Neural progenitor cell (in vitro differentiated cells): ENCODE data around the gene ARHGAP26. TPM values are rescaled to one million over a fixed set of nuclear protein-coding genes. Genes with fewer than 3 reads are reported as not detected.
A peak's percentile ranks its signal among the peaks of the same experiment; 100 is the strongest.

ENCODE experiments used
- DNase-seq: peaks from one replicate; pipeline ENCODE4 v3.0.0-alpha.2; 2016; ENCODE audit warnings: low spot score
- H2AFZ ChIP-seq: fragments of 200-600 bp; sonication (generic); replicated peaks from 2 replicates; pipeline ENCODE4 v1.6.1; 2016; ENCODE audit warnings: antibody characterized with exemption
- H3F3A ChIP-seq: fragments of 200-600 bp; sonication (generic); 2 replicates; pipeline ENCODE4 v1.6.1; 2016; ENCODE audit warnings: antibody characterized with exemption, low read depth
- H3K27ac ChIP-seq: fragments of 200-600 bp; sonication (generic); 2 replicates; pipeline ENCODE4 v1.5.1; 2016; ENCODE audit warnings: mild to moderate bottlenecking
- H3K27me3 ChIP-seq: fragments of 200-600 bp; sonication (generic); 2 replicates; pipeline ENCODE4 v1.6.1; 2016; ENCODE audit warnings: mild to moderate bottlenecking, moderate library complexity
- H3K36me3 ChIP-seq: fragments of 200-600 bp; sonication (generic); 2 replicates; pipeline ENCODE4 v1.5.1; 2016
- H3K4me1 ChIP-seq: fragments of 200-600 bp; sonication (generic); 2 replicates; pipeline ENCODE4 v1.6.1; 2016; ENCODE audit warnings: mixed run types
- H3K4me2 ChIP-seq: fragments of 200-600 bp; sonication (generic); 2 replicates; pipeline ENCODE4 v1.6.1; 2016
- H3K4me3 ChIP-seq: fragments of 200-600 bp; sonication (generic); 2 replicates; pipeline ENCODE4 v1.5.1; 2016
- H3K79me2 ChIP-seq: fragments of 200-600 bp; sonication (generic); 2 replicates; pipeline ENCODE4 v1.6.1; 2016; ENCODE audit warnings: low read depth
- H3K9ac ChIP-seq: fragments of 200-600 bp; sonication (generic); 2 replicates; pipeline ENCODE4 v1.6.1; 2016
- H3K9me3 ChIP-seq: fragments of 200-600 bp; sonication (generic); 2 replicates; pipeline ENCODE4 v1.5.1; 2016; ENCODE audit warnings: low read depth
- H4K20me1 ChIP-seq: fragments of 200-600 bp; sonication (generic); 2 replicates; pipeline ENCODE4 v1.6.1; 2016; ENCODE audit warnings: low read depth
- H3K27ac Mint-ChIP-seq: 3 replicates; pipeline ENCODE4 v1.8.0; 2021; ENCODE audit warnings: mixed read lengths
- H3K27me3 Mint-ChIP-seq: 2 replicates; pipeline ENCODE4 v1.8.0; 2022; ENCODE audit warnings: low read depth, mild to moderate bottlenecking, inconsistent platforms, moderate library complexity, mixed read lengths; ENCODE audit not compliant: insufficient read depth
- H3K36me3 Mint-ChIP-seq: 3 replicates; pipeline ENCODE4 v1.8.0; 2021; ENCODE audit warnings: mixed read lengths
- H3K4me1 Mint-ChIP-seq: 3 replicates; pipeline ENCODE4 v1.8.0; 2021; ENCODE audit warnings: mixed read lengths
- H3K4me3 Mint-ChIP-seq: 3 replicates; pipeline ENCODE4 v1.8.0; 2021; ENCODE audit warnings: mild to moderate bottlenecking, moderate library complexity, mixed read lengths
- H3K9me3 Mint-ChIP-seq: 3 replicates; pipeline ENCODE4 v1.8.0; 2020; ENCODE audit warnings: mixed read lengths
- EZH2 ChIP-seq: fragments of 200-600 bp; sonication (generic); IDR thresholded peaks from 2 replicates; pipeline ENCODE4 v1.6.1; 2017; ENCODE audit warnings: antibody characterized with exemption, mild to moderate bottlenecking, moderate library complexity
- EZH2phosphoT487 ChIP-seq: fragments of 200-600 bp; sonication (generic); IDR thresholded peaks from 2 replicates; pipeline ENCODE4 v1.6.1; 2017; ENCODE audit warnings: antibody characterized with exemption
- total RNA-seq: library from RNA; depleted of rRNA; stranded (reverse); fragments of >200 nt; gene quantifications from 2 replicates; pipeline ENCODE4 v1.2.3, GENCODE V29; 2015; ENCODE audit warnings: low replicate concordance
- TF ChIP-seq, protein P1 (sequence below): fragments of 200-600 bp; sonication (generic); IDR thresholded peaks from 2 replicates; pipeline ENCODE4 v1.5.1; 2017; ENCODE audit warnings: antibody characterized with exemption, mild to moderate bottlenecking

The ARHGAP26 gene
- total RNA-seq, 1 donor from 2014 or later, result 7.0 TPM

DNA sequence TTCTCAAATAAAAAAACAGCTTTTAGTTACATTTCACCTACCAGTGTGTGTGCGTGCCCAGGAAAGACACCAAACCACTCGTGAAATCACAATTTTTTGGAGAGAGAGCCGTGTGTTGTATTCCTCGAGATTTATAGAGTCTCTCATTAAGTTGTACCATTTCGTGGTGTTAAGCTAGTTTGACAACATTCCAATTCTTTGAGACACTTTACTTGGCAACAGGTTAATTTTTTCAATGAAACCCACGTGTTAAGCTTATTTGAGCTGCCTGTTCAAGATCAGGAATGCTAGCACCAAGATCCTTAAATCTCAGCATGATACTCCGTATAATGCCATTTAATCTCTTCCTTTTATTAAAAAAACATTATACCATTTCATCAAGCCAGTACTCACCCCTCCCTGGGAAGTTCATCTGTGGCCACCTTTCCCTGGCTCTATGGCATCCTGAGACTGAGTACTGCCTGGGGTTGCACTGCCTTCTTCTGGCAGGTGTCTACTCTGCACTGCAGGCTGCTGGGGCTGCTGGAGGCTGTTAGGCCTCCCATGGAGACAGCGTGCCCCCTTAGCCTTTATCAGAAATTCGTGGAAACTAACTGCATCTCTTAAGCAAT, 143.7 kb downstream of the ARHGAP26 start:
- H3F3A ChIP-seq, result peaks cover 4% of the 10 kb centered on the region
- TF ChIP-seq, protein P1, sequence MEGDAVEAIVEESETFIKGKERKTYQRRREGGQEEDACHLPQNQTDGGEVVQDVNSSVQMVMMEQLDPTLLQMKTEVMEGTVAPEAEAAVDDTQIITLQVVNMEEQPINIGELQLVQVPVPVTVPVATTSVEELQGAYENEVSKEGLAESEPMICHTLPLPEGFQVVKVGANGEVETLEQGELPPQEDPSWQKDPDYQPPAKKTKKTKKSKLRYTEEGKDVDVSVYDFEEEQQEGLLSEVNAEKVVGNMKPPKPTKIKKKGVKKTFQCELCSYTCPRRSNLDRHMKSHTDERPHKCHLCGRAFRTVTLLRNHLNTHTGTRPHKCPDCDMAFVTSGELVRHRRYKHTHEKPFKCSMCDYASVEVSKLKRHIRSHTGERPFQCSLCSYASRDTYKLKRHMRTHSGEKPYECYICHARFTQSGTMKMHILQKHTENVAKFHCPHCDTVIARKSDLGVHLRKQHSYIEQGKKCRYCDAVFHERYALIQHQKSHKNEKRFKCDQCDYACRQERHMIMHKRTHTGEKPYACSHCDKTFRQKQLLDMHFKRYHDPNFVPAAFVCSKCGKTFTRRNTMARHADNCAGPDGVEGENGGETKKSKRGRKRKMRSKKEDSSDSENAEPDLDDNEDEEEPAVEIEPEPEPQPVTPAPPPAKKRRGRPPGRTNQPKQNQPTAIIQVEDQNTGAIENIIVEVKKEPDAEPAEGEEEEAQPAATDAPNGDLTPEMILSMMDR, result peak; percentile 35
- no peak for TF ChIP-seq EZH2
- no peak for TF ChIP-seq EZH2phosphoT487
- H3K9me3 ChIP-seq, result no peaks in the 10 kb centered on the region
- H3K4me1 Mint-ChIP-seq, result peaks cover 18% of the 10 kb centered on the region
- no peak overlapping the region for H3K27ac ChIP-seq
- H3K27me3 Mint-ChIP-seq, result peaks cover 2% of the 10 kb centered on the region
- H3K4me3 Mint-ChIP-seq, result no peak overlapping the region
- H3K36me3 Mint-ChIP-seq, result peaks cover 9% of the 10 kb centered on the region
- H3K9me3 Mint-ChIP-seq, result no peaks in the 10 kb centered on the region
- no peak overlapping the region for H3K4me3 ChIP-seq
- H3K9ac ChIP-seq, result no peak overlapping the region
- peak; percentile 23 for DNase-seq
- H4K20me1 ChIP-seq, result no peaks in the 10 kb centered on the region
- no peaks in the 10 kb centered on the region for H3K79me2 ChIP-seq
- no peaks in the 10 kb centered on the region for H3K4me1 ChIP-seq
- H3K36me3 ChIP-seq, result no peaks in the 10 kb centered on the region
- H3K27ac Mint-ChIP-seq, result no peak overlapping the region
- H2AFZ ChIP-seq, result no peak overlapping the region
- no peaks in the 10 kb centered on the region for H3K27me3 ChIP-seq
- H3K4me2 ChIP-seq, result no peak overlapping the region

- no peak for DNase-seq
- Histone ChIP-seq H3K79me2 (no peaks in the 10 kb centered on the region), H3K9ac (no peak overlapping the region), H3K4me2 (no peak overlapping the region), H3K4me3 (no peak overlapping the region), H3K4me1 (no peaks in the 10 kb centered on the region), H4K20me1 (no peaks in the 10 kb centered on the region), H3K9me3 (no peaks in the 10 kb centered on the region), H2AFZ (no peak overlapping the region), H3K27ac (no peak overlapping the region), H3K27me3 (no peaks in the 10 kb centered on the region), H3K36me3 (no peaks in the 10 kb centered on the region), H3F3A (peaks cover 4% of the 10 kb centered on the region)
- peaks cover 18% of the 10 kb centered on the region for H3K4me1 Mint-ChIP-seq
- H3K27ac Mint-ChIP-seq, result no peak overlapping the region
- peaks cover 7% of the 10 kb centered on the region for H3K36me3 Mint-ChIP-seq
- TF ChIP-seq EZH2, result no peak
- TF ChIP-seq EZH2phosphoT487, result no peak
- TF ChIP-seq, protein P1, result no peak
- H3K27me3 Mint-ChIP-seq, result peaks cover 2% of the 10 kb centered on the region
- H3K4me3 Mint-ChIP-seq, result no peak overlapping the region
- H3K9me3 Mint-ChIP-seq, result no peaks in the 10 kb centered on the region
Measured at GRCh38 chr5:142915038-142915437, 144.9 kb downstream of the ARHGAP26 start.

DNA sequence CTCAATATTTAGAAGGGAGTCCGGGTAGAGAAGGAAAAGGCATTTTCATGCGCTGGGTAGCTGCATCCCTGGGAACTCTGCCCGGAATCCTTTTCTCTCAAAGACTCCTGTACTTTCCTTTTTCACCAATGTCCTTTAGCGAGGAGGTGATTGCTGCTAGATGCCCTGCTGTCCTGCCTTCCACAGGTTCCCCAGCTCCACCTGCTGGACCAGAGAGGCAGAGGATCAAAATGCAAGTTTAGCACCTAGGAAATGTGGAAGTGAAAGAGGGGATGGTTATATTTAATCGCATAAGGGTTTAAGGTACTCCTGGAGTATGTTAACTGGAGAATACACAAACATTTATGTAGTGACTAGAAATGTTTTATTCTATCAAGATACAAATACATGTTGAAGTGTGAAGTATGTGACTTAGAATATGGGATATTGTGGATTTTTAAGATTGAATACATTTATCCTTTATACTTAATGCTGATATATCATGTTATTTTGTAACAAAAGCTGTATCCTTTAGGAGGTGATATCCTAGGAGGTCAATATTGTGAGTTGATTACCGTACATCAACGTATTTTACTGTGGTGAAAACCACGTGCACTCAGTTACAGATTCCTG, 145.7 kb downstream of the ARHGAP26 start:
- peaks cover 18% of the 10 kb centered on the region for H3K4me1 Mint-ChIP-seq
- Histone ChIP-seq H3K4me2 (no peak overlapping the region), H3K79me2 (no peaks in the 10 kb centered on the region), H3K9ac (no peak overlapping the region), H3K9me3 (no peaks in the 10 kb centered on the region), H3K4me1 (no peaks in the 10 kb centered on the region), H3K27me3 (no peaks in the 10 kb centered on the region), H3F3A (peaks cover 4% of the 10 kb centered on the region), H4K20me1 (no peaks in the 10 kb centered on the region), H3K4me3 (no peak overlapping the region), H3K27ac (no peak overlapping the region), H2AFZ (no peak overlapping the region), H3K36me3 (no peaks in the 10 kb centered on the region)
- peak overlapping the region; percentile 8 for H3K27ac Mint-ChIP-seq
- DNase-seq, result peak; percentile 67
- H3K9me3 Mint-ChIP-seq, result no peaks in the 10 kb centered on the region
- TF ChIP-seq, protein P1, result peak; percentile 79
- no peak for TF ChIP-seq EZH2
- H3K27me3 Mint-ChIP-seq, result peaks cover 2% of the 10 kb centered on the region
- H3K36me3 Mint-ChIP-seq, result peaks cover 6% of the 10 kb centered on the region
- H3K4me3 Mint-ChIP-seq, result no peak overlapping the region
